SH-SY5Y (cell line): ENCODE data around the gene TXNRD1.

Experiments
- GATA2 ChIP-seq: IDR thresholded peaks from 2 replicates; pipeline ENCODE4 v1.6.1; 2011; ENCODE audit warnings: mild to moderate bottlenecking, low read depth, low read length
- GATA3 ChIP-seq: IDR thresholded peaks from 2 replicates; pipeline ENCODE4 v1.6.1; 2011; ENCODE audit warnings: low read depth, mild to moderate bottlenecking, low read length, moderate library complexity

Gene TXNRD1

GRCh38 chr12:104350211-104351056 lies 134.9 kb downstream of the TXNRD1 start:
- no peak for TF ChIP-seq GATA2
- no peak for TF ChIP-seq GATA3

GRCh38 chr12:104351057-104351983 lies 135.7 kb downstream of the TXNRD1 start:
- TF ChIP-seq GATA3 (no peak), GATA2 (no peak)

DNA sequence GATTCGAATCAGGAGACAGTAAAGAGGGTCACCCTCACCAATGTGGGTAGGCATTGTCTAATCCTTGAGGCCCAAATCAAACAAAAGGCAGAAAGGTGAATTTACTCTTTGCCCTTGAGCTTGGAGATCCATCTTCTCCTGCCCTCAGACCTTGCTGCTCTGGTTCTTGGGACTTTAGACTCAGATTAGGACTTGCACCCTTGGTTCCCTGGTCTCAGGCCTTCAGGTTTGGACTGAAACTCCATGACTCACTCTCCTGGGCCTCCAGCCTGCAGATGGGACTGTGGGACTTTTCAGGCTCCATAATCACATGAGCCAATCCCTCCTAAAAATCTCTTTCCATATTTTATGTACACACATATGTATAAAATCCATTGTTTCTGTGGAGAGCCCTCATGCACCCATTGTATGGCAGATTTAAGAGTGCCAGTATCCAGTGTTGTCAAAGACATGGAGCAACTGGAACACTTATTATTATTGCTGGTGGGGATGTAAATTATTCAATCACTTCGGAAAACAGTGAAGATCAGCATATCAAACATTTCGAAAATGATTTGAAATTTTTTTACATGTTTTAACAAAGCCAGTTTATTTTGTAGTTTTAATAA lies 136.6 kb downstream of the TXNRD1 start:
- TF ChIP-seq GATA3 = no peak
- TF ChIP-seq GATA2 = no peak

GRCh38 chr12:104353012-104353981 lies 137.7 kb downstream of the TXNRD1 start:
- TF ChIP-seq GATA3 = no peak
- TF ChIP-seq GATA2 = no peak

DNA sequence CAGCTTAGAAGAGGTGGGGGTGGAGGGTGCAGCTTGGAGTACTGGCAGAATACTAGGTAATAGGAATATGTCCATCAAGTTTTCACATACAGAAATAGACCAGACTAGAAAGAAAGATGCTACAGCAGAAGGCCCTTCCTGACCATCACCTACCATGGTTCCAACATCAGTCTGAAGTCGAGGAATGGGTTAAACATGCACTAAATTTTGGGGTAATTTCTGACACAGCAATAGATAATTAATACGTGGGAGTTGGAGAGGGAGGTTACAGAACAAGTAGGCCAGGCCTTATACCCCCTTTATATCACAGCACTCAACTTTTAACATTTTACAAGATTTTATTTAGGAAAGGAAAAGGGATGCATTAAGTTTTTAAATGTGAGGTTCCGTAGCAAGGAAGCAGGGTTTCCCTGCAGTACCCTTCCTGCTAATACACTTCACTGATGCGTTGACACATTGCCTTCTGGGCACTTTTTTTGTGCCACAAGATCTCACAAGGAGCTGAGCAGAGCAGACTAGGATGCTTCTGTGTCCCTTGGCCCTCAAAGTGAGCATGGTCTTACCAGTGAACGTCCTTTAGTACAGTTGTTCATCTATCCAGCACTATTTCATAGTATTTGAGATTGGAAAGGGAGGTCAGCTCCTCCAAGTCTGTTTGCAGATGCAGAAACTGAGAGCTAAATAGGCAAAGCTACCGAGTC lies 138.7 kb downstream of the TXNRD1 start:
- TF ChIP-seq GATA2 (no peak), GATA3 (no peak)

DNA sequence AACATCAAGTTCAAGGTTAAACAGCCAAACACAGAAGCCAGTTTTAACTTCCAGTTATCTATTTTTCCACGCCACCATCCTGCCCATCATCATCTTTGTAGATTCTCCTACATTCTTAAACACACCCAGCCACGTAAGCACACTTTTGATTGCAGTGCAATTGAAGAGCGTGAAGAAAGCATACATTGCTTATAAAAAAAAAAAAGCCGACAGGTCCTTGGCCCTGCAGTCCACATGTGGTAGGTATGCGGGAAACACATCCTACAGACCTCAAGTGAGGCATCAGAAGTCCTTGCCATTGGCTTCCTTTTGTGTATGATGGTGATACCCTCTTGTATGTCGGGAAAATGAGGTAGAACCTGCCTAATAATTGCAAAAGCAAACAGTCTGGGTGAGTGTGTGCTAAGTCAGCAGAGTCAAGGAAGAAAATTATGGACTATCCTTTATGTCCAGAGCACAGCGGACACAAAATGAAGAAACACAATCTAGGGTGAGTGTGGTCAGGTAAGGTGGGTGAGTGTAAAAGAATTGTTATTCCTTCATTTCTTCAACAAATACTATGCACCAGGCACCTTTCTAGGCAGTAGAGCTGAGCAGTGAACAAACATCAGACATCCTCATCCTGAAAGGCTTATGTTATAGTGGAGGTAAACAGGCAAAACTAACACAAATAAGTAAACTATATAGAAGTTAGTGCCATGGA lies 139.4 kb downstream of the TXNRD1 start:
- TF ChIP-seq GATA2 = no peak
- no peak for TF ChIP-seq GATA3

GRCh38 chr12:104355630-104356029 lies 140.1 kb downstream of the TXNRD1 start:
- TF ChIP-seq GATA2 (no peak), GATA3 (no peak)

DNA sequence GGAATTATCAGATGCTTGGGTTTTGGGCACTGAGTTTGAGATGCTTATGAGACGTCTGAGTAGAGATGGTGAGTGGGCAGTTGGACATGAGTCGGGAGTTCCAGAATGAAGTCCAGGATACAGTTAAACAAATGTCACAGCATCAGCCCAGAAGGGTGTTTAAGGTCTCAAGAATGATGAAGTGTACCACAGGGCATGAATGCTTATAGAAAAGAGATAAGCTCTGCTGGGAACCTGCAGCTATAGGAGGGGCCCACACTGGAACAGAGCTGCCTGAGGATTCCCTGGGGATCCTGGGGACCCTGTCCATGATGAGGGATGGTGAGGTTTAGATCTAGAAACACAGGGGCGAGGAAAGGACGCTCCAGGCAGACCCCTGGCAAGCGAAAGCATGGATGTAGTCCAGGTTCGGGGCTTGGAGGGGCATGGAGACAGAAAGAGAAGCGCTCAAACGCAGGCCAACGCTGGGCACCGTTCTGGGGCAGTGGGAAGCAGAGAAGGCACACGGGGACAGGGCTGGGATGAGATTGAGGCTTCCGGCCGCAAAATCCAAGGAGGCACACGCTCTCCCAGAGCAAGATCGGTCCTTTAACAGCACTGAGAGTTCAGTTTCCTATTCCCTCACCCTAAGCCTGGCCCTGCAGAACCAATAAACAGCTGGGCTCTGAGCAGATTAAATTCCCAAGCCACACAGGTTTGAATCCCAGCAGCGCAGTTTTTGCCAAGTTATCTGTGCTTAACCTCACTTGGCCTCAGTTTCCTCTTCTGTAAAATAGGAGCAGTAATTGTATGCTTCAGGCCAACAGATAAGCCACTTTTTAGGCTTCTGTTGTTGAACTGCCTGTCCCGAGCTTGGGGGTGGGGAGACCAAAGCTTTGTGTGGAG lies 140.9 kb downstream of the TXNRD1 start:
- TF ChIP-seq GATA2 = no peak
- no peak for TF ChIP-seq GATA3

GRCh38 chr12:104357421-104357952 lies 141.9 kb downstream of the TXNRD1 start:
- no peak for TF ChIP-seq GATA2
- no peak for TF ChIP-seq GATA3

- no peak for TF ChIP-seq GATA2
- TF ChIP-seq GATA3 = no peak
Measured at GRCh38 chr12:104358353-104359003, 142.9 kb downstream of the TXNRD1 start.
